Measurements from ENCODE around the gene MYH9.

DNA sequence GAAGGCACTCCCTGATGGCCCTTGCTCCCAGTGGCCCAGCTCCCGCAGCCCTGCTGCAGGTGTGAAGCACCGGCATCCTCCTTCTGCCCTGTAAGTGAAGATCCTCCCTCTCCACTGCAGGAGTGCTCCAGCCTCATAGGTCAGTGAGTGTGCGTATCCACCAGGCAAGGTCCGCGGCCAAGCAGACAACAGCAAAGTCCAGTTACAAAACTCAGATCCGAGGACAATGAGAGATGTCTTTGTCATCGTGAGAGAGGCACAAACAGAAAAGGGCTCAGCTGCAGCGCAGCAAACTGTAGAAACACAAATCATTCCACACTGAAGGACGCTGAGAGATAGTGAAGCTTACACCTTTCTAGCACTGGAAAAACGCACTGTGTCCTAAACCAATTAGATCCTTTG, 46.1 kb downstream of the MYH9 start:
- TF ChIP-seq, protein P1, sequence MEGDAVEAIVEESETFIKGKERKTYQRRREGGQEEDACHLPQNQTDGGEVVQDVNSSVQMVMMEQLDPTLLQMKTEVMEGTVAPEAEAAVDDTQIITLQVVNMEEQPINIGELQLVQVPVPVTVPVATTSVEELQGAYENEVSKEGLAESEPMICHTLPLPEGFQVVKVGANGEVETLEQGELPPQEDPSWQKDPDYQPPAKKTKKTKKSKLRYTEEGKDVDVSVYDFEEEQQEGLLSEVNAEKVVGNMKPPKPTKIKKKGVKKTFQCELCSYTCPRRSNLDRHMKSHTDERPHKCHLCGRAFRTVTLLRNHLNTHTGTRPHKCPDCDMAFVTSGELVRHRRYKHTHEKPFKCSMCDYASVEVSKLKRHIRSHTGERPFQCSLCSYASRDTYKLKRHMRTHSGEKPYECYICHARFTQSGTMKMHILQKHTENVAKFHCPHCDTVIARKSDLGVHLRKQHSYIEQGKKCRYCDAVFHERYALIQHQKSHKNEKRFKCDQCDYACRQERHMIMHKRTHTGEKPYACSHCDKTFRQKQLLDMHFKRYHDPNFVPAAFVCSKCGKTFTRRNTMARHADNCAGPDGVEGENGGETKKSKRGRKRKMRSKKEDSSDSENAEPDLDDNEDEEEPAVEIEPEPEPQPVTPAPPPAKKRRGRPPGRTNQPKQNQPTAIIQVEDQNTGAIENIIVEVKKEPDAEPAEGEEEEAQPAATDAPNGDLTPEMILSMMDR (IDR thresholded peaks at IDR 0.05): no peak
- no peak for TF ChIP-seq EP300 (IDR thresholded peaks at IDR 0.05)
- TF ChIP-seq POLR2A (IDR thresholded peaks at IDR 0.05; ENCODE audit: low read depth): no peak
- TF ChIP-seq POLR2AphosphoS5 (IDR thresholded peaks at IDR 0.05): peak; percentile 9 to 37

Data from esophagus muscularis mucosa (tissue), 4 donors.